Activated T-helper 17 cell treated with anti-CD3 and anti-CD28 coated beads, Interleukin-2, amount 50 U/mL, for 72 hours (primary cell): ENCODE measurements around the gene ZNF681. TPM values are rescaled to one million over a fixed set of nuclear protein-coding genes. Genes with fewer than 3 reads are reported as not detected.
"Not testable (repeated sequence)": the region's sequence is repeated elsewhere in the genome, so short reads cannot be mapped to it uniquely, and the experiment has no call there.

ENCODE experiments used
- ATAC-seq: fragments of 150-1000 bp; cut with Tn5 transposase; replicated peaks from 2 replicates; pipeline ENCODE4 v1.10.0; 2021; ENCODE audit warnings: mild to moderate bottlenecking, moderate library complexity
- H3K27ac Mint-ChIP-seq: one replicate; pipeline ENCODE4 v1.8.0; 2022; ENCODE audit warnings: mixed read lengths
- H3K27me3 Mint-ChIP-seq: one replicate; pipeline ENCODE4 v1.8.0; 2022; ENCODE audit warnings: mixed read lengths
- H3K36me3 Mint-ChIP-seq: one replicate; pipeline ENCODE4 v1.8.0; 2022; ENCODE audit warnings: low read depth, mild to moderate bottlenecking, mixed read lengths
- H3K4me1 Mint-ChIP-seq: one replicate; pipeline ENCODE4 v1.8.0; 2022; ENCODE audit warnings: mixed read lengths
- H3K4me3 Mint-ChIP-seq: one replicate; pipeline ENCODE4 v1.8.0; 2022; ENCODE audit warnings: mild to moderate bottlenecking, mixed read lengths
- H3K9me3 Mint-ChIP-seq: one replicate; pipeline ENCODE4 v1.8.0; 2022; ENCODE audit warnings: mixed read lengths
- total RNA-seq, 2 donors: library from RNA; stranded (reverse); gene quantifications; one replicate each; pipeline ENCODE4 v1.2.3, GENCODE V29; 2022

The ZNF681 gene
- total RNA-seq, 2 donors from 2014 or later, result 2.3 to 3.1 TPM

DNA sequence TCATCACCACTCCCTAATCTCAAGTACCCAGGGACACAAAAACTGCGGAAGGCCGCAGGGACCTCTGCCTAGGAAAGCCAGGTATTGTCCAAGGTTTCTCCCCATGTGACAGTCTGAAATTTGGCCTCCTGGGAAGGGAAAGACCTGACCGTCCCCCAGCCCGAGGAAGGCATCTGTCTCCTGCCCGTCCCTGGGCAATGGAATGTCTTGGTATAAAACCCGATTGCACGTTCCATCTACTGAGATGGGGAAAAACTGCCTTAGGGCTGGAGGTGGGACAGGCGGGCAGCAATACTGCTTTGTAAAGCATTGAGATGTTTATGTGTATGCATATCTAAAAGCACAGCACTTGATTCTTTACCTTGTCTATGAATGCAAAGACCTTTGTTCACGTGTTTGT, 65.8 kb downstream of the ZNF681 start:
- H3K4me3 Mint-ChIP-seq, H3K27me3 Mint-ChIP-seq, H3K4me1 Mint-ChIP-seq, ATAC-seq, H3K27ac Mint-ChIP-seq, H3K9me3 Mint-ChIP-seq, H3K36me3 Mint-ChIP-seq: not testable (repeated sequence)

Other genes with a start within 250 kb of the ZNF681 start
- 10 to 100 TPM; 15.0 to 16.8 TPM for gene ZNF675, start 71.7 kb downstream of the ZNF681 start, total RNA-seq
- gene ZNF726, start 156.0 kb upstream of the ZNF681 start, total RNA-seq, result 10 to 100 TPM; 12.4 to 13.4 TPM